ENCODE data around the gene PRDX1. TPM values are rescaled to one million over a fixed set of nuclear protein-coding genes. Genes with fewer than 3 reads are reported as not detected.

Gene PRDX1
- total and polyA plus RNA-seq, 2 of the 13 experiments (the other 11 are each of a cell fraction or from before 2014, with no cell fraction given) = 761 to 1,898 TPM

GRCh38 chr1:45490626-45491486 lies 30.8 kb downstream of the PRDX1 start, which contains the start of gene TESK2 (continued):
- TF ChIP-seq, protein P1, sequence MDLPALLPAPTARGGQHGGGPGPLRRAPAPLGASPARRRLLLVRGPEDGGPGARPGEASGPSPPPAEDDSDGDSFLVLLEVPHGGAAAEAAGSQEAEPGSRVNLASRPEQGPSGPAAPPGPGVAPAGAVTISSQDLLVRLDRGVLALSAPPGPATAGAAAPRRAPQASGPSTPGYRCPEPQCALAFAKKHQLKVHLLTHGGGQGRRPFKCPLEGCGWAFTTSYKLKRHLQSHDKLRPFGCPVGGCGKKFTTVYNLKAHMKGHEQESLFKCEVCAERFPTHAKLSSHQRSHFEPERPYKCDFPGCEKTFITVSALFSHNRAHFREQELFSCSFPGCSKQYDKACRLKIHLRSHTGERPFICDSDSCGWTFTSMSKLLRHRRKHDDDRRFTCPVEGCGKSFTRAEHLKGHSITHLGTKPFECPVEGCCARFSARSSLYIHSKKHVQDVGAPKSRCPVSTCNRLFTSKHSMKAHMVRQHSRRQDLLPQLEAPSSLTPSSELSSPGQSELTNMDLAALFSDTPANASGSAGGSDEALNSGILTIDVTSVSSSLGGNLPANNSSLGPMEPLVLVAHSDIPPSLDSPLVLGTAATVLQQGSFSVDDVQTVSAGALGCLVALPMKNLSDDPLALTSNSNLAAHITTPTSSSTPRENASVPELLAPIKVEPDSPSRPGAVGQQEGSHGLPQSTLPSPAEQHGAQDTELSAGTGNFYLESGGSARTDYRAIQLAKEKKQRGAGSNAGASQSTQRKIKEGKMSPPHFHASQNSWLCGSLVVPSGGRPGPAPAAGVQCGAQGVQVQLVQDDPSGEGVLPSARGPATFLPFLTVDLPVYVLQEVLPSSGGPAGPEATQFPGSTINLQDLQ (CRISPR knock-in tag; IDR thresholded peaks at IDR 0.05) = no peak
- TF ChIP-seq DPF2 (CRISPR knock-in tag; IDR thresholded peaks at IDR 0.05; ENCODE audit: borderline replicate concordance, low read depth) (no peak), CBX5 (CRISPR knock-in tag; IDR thresholded peaks at IDR 0.05; ENCODE audit: borderline replicate concordance) (no peak), ZNF292 (CRISPR knock-in tag; IDR thresholded peaks at IDR 0.05; ENCODE audit: borderline replicate concordance, low read depth) (peak; percentile 95), ESRRA (CRISPR knock-in tag; IDR thresholded peaks at IDR 0.05; ENCODE audit: low read depth) (0 out of 2 replicates have a peak, but pooled peaks have one; percentile 53), ZMAT5 (CRISPR knock-in tag; IDR thresholded peaks at IDR 0.05; ENCODE audit: borderline replicate concordance, low read depth) (no peak), ZKSCAN1 (IDR thresholded peaks at IDR 0.05; ENCODE audit: low read length) (no peak), ZNF839 (CRISPR knock-in tag; IDR thresholded peaks at IDR 0.05; ENCODE audit: borderline replicate concordance) (no peak), ZSCAN21 (CRISPR knock-in tag; IDR thresholded peaks at IDR 0.05; ENCODE audit: borderline replicate concordance) (0 out of 2 replicates have a peak, but pooled peaks have one; percentile 40), SETDB1 (CRISPR knock-in tag; IDR thresholded peaks at IDR 0.05; ENCODE audit: borderline replicate concordance) (no peak), AGO2 (optimal IDR thresholded peaks at IDR 0.05; ENCODE audit: low read depth, low read length) (peak; percentile 68), ZNF354B (CRISPR knock-in tag; IDR thresholded peaks at IDR 0.05) (no peak), ATF1 (CRISPR knock-in tag; IDR thresholded peaks at IDR 0.05) (peak; percentile 82)
- TF ChIP-seq, protein P2, sequence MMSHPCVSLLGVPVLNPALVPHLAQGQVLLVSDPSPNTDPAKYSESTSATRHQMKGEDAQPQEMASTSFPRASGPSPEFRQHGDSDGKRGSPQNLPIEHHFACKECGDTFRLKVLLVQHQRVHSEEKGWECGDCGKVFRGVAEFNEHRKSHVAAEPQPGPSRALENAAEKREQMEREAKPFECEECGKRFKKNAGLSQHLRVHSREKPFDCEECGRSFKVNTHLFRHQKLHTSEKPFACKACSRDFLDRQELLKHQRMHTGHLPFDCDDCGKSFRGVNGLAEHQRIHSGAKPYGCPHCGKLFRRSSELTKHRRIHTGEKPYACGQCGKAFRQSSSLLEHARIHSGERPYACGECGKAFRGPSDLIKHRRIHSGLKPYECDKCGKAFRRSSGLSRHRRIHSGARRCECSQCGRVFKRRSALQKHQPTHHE (CRISPR knock-in tag; IDR thresholded peaks at IDR 0.05; ENCODE audit: borderline replicate concordance) = peak; percentile 69; the same call in 1 of the 2 replicates
- TF ChIP-seq, protein P3, sequence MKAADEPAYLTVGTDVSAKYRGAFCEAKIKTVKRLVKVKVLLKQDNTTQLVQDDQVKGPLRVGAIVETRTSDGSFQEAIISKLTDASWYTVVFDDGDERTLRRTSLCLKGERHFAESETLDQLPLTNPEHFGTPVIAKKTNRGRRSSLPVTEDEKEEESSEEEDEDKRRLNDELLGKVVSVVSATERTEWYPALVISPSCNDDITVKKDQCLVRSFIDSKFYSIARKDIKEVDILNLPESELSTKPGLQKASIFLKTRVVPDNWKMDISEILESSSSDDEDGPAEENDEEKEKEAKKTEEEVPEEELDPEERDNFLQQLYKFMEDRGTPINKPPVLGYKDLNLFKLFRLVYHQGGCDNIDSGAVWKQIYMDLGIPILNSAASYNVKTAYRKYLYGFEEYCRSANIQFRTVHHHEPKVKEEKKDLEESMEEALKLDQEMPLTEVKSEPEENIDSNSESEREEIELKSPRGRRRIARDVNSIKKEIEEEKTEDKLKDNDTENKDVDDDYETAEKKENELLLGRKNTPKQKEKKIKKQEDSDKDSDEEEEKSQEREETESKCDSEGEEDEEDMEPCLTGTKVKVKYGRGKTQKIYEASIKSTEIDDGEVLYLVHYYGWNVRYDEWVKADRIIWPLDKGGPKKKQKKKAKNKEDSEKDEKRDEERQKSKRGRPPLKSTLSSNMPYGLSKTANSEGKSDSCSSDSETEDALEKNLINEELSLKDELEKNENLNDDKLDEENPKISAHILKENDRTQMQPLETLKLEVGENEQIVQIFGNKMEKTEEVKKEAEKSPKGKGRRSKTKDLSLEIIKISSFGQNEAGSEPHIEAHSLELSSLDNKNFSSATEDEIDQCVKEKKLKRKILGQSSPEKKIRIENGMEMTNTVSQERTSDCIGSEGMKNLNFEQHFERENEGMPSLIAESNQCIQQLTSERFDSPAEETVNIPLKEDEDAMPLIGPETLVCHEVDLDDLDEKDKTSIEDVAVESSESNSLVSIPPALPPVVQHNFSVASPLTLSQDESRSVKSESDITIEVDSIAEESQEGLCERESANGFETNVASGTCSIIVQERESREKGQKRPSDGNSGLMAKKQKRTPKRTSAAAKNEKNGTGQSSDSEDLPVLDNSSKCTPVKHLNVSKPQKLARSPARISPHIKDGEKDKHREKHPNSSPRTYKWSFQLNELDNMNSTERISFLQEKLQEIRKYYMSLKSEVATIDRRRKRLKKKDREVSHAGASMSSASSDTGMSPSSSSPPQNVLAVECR (CRISPR knock-in tag; IDR thresholded peaks at IDR 0.05; ENCODE audit: borderline replicate concordance) = peak; percentile 88
- TF ChIP-seq, protein P4, sequence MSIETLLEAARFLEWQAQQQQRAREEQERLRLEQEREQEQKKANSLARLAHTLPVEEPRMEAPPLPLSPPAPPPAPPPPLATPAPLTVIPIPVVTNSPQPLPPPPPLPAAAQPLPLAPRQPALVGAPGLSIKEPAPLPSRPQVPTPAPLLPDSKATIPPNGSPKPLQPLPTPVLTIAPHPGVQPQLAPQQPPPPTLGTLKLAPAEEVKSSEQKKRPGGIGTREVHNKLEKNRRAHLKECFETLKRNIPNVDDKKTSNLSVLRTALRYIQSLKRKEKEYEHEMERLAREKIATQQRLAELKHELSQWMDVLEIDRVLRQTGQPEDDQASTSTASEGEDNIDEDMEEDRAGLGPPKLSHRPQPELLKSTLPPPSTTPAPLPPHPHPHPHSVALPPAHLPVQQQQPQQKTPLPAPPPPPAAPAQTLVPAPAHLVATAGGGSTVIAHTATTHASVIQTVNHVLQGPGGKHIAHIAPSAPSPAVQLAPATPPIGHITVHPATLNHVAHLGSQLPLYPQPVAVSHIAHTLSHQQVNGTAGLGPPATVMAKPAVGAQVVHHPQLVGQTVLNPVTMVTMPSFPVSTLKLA (IDR thresholded peaks at IDR 0.05) = peak; percentile 92

Measured in HepG2 (cell line).